OCI-LY3 (cell line): Measurements from ENCODE around the gene TEAD1.

Source experiments
- EZH2phosphoT487 ChIP-seq: fragments of 200-600 bp; shearing (Covaris generic); IDR thresholded peaks from 2 replicates; pipeline ENCODE4 v1.6.1; 2018; ENCODE audit warnings: antibody characterized with exemption, mixed run types, low read depth
- TF ChIP-seq, protein P1 (sequence below): fragments of 200-600, 300-600 bp; sonication (generic); IDR thresholded peaks from 2 replicates; pipeline ENCODE4 v1.5.1; 2014; ENCODE audit warnings: antibody characterized with exemption, low read length, low read depth

DNA sequence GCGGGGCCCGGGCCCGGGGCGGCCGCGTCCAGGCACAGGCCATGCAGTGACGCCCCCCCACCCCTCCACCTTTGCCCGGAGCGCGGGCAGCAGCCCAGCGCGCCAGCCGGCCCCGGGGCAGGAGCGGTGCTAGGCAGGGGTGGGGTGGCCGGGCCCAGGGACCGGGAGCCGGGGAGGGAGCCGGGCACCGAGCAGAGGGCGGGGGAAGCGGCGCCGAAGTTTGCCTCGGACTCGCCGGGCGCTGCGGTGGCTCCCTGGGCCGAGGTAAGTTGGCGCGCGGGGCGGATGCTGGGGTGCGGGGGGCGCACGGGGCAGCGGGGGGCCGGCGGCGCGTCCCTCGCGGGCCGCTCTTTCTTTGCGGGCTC lies 332 bp downstream of the TEAD1 start:
- TF ChIP-seq, protein P1, sequence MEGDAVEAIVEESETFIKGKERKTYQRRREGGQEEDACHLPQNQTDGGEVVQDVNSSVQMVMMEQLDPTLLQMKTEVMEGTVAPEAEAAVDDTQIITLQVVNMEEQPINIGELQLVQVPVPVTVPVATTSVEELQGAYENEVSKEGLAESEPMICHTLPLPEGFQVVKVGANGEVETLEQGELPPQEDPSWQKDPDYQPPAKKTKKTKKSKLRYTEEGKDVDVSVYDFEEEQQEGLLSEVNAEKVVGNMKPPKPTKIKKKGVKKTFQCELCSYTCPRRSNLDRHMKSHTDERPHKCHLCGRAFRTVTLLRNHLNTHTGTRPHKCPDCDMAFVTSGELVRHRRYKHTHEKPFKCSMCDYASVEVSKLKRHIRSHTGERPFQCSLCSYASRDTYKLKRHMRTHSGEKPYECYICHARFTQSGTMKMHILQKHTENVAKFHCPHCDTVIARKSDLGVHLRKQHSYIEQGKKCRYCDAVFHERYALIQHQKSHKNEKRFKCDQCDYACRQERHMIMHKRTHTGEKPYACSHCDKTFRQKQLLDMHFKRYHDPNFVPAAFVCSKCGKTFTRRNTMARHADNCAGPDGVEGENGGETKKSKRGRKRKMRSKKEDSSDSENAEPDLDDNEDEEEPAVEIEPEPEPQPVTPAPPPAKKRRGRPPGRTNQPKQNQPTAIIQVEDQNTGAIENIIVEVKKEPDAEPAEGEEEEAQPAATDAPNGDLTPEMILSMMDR = no peak
- TF ChIP-seq EZH2phosphoT487 = no peak
